Gastrocnemius medialis (tissue), 4 donors: ENCODE data around the gene PFKFB4.

Source experiments
- POLR2A ChIP-seq, 2 donors: fragments of 450-650 bp; IDR thresholded peaks; one replicate each; pipeline ENCODE4 v1.6.1; 2017; ENCODE audit warnings: antibody characterized with exemption in 2 of 2, mild to moderate bottlenecking in 2 of 2, moderate library complexity in 2 of 2
- TF ChIP-seq, protein P1 (sequence below), 5 experiments: fragments of 450-650 bp in 3 of 5; fragments of 200-600 bp in 2 of 5; sonication (generic) in 2 of 5; IDR thresholded peaks in 4 of 5; conservative IDR thresholded peaks in 1 of 5; 1 replicate in 4 of 5; 2 replicates in 1 of 5; pipeline ENCODE4 v1.5.1; 2016 to 2019; ENCODE audit warnings: antibody characterized with exemption in 5 of 5, mild to moderate bottlenecking in 3 of 5, moderate library complexity in 3 of 5

DNA sequence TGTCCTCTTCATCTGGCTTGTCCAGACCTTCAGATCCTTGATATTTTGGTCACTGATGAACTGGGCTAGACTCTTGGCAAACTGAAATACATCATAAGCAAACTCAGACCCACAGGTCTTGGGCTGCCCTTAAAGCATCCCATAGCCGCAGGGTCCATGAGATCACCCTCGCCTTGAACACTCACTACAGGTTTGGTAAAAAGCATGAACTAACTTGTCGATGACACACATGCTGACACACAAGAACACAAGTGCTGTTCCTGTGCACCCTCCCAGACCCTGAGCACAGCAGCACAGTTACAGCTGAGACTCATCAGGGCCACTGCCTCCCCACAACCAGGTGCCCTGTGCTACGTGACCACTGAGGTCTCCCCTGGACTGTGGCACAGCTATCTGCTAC is 21.0 kb downstream of the PFKFB4 start:
- TF ChIP-seq, protein P1, sequence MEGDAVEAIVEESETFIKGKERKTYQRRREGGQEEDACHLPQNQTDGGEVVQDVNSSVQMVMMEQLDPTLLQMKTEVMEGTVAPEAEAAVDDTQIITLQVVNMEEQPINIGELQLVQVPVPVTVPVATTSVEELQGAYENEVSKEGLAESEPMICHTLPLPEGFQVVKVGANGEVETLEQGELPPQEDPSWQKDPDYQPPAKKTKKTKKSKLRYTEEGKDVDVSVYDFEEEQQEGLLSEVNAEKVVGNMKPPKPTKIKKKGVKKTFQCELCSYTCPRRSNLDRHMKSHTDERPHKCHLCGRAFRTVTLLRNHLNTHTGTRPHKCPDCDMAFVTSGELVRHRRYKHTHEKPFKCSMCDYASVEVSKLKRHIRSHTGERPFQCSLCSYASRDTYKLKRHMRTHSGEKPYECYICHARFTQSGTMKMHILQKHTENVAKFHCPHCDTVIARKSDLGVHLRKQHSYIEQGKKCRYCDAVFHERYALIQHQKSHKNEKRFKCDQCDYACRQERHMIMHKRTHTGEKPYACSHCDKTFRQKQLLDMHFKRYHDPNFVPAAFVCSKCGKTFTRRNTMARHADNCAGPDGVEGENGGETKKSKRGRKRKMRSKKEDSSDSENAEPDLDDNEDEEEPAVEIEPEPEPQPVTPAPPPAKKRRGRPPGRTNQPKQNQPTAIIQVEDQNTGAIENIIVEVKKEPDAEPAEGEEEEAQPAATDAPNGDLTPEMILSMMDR (IDR thresholded peaks at IDR 0.05 in 4 of 5, conservative IDR thresholded peaks at IDR 0.05 in 1 of 5) = no peak
- TF ChIP-seq POLR2A (IDR thresholded peaks at IDR 0.05) = no peak
